Gastroesophageal sphincter (tissue), 4 donors: ENCODE data around the gene PLXNA2. TPM values are rescaled to one million over a fixed set of nuclear protein-coding genes. Genes with fewer than 3 reads are reported as not detected.

Experiments used
- ATAC-seq: fragments of 150-250 bp; one replicate; pipeline ENCODE4 v1.9.1; 2016; ENCODE audit warnings: mild to moderate bottlenecking, moderate library complexity
- H3K27ac ChIP-seq, 4 donors: fragments of 200-600 bp; sonication (generic) in 3 of 4; 1 replicate in 3 of 4; 2 replicates in 1 of 4; pipeline ENCODE4 v1.5.1; 2016 to 2019
- H3K27me3 ChIP-seq: fragments of 200-600 bp; sonication (generic); one replicate; pipeline ENCODE4 v1.5.1; 2019
- H3K36me3 ChIP-seq, 2 donors: fragments of 200-600 bp; sonication (generic); one replicate each; pipeline ENCODE4 v1.5.1; 2019; ENCODE audit warnings: control low read depth in 1 of 2
- H3K4me1 ChIP-seq, 3 donors: fragments of 200-600 bp; sonication (generic); 1 replicate in 2 of 3; 2 replicates in 1 of 3; pipeline ENCODE4 v1.5.1; 2016 to 2019; ENCODE audit warnings: control low read depth in 2 of 3
- H3K4me3 ChIP-seq, 2 donors: fragments of 200-600 bp; sonication (generic); one replicate each; pipeline ENCODE4 v1.5.1; 2019; ENCODE audit warnings: mild to moderate bottlenecking in 1 of 2, moderate library complexity in 1 of 2
- H3K9me3 ChIP-seq, 3 donors: fragments of 200-600 bp; sonication (generic); one replicate each; pipeline ENCODE4 v1.5.1; 2017 to 2019; ENCODE audit warnings: control low read depth in 2 of 3
- CTCF ChIP-seq, 4 experiments: fragments of 200-600 bp in 2 of 4; fragments of 450-650 bp in 2 of 4; sonication (generic) in 1 of 4; IDR thresholded peaks; one replicate each; pipeline ENCODE4 v1.5.1; 2017 to 2019; ENCODE audit warnings: antibody characterized with exemption in 4 of 4, mild to moderate bottlenecking in 2 of 4, moderate library complexity in 2 of 4
- EP300 ChIP-seq: sonication (generic); formaldehyde crosslinking; IDR thresholded peaks from one replicate; pipeline ENCODE4 v1.6.1; 2017; ENCODE audit warnings: antibody characterized with exemption, mild to moderate bottlenecking
- POLR2A ChIP-seq, 2 donors: fragments of 450-650 bp; IDR thresholded peaks; one replicate each; pipeline ENCODE4 v1.6.1; 2017; ENCODE audit warnings: antibody characterized with exemption in 2 of 2, mild to moderate bottlenecking in 2 of 2, moderate library complexity in 1 of 2
- POLR2AphosphoS5 ChIP-seq: sonication (generic); formaldehyde crosslinking; IDR thresholded peaks from one replicate; pipeline ENCODE4 v1.6.1; 2017; ENCODE audit warnings: antibody characterized with exemption
- WGBS, 2 donors: methylation state at CpG; one replicate each; pipeline ENCODE4 v1.1.5; 2018; ENCODE audit warnings: low coverage in 1 of 2; 5-methylcytosine and 5-hydroxymethylcytosine counted together
- total RNA-seq, 4 donors: library from RNA; depleted of rRNA; stranded (reverse); fragments of >200 nt; gene quantifications; one replicate each; pipeline ENCODE4 v1.1.0, GENCODE V29; 2016

The PLXNA2 gene
- total RNA-seq, 4 donors from 2014 or later, result 12.5 to 38.3 (median 32.0) TPM

DNA sequence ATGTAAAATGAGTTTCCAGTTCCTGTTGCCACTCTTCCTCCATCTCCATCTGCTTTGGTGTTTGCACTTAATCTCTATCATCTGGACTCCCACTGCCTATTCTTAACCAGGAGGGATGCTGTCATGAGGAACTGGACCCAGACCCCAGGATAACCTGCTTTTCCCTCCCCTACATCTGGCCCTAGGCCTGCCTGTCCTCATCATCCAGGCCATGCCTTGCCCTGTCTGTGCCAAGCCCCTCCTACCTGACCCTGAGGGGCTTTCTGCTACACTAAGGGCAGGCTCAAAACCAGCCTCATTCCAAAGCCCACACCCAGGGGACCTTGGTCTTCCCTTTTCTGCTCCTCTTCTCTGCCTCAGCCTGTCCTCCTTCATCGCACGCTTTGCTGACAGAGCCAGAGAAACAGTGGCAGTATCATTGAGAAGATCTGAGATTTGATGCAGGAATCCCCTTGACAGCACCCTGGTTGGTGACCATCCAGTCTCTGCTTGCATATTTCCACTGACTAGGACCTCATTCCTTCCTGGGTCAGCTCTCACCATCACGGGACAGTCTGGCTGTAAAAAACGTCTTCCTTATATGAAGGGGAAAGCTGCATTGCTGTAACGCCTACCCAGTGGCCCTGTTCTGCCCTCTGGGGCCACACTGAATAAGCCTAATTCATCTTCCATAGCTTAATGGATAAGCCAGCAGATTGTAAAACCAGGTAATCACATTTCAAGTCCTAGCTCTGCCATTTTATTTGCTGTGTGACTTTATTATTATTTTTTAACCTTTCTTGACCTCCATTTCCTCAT is 38.8 kb downstream of the PLXNA2 start:
- no peak for ATAC-seq
- 65 to 73% methylated on average over 3 to 5 of the region's 5 CpGs for WGBS, 2 donors
- peaks cover 0 to 46% of the 10 kb centered on the region in 2 donors for H3K36me3 ChIP-seq

GRCh38 chr1:208204779-208205178 is 39.4 kb downstream of the PLXNA2 start:
- Histone ChIP-seq H3K36me3 (peaks cover 0 to 44% of the 10 kb centered on the region in 2 donors), H3K27ac (peak overlapping the region; percentile 51 to 77 (median 66)), H3K4me3 (no peak overlapping the region), H3K4me1 (peaks cover 8 to 91% (median 42%) of the 10 kb centered on the region in 3 donors), H3K9me3 (no peaks in the 10 kb centered on the region), H3K27me3 (no peaks in the 10 kb centered on the region)
- no peak for ATAC-seq
- no peak for TF ChIP-seq EP300
- peak in 1 of 4 experiments; percentile 38 for TF ChIP-seq CTCF (IDR thresholded peaks at IDR 0.05)
- no peak for TF ChIP-seq POLR2AphosphoS5
- no peak for TF ChIP-seq POLR2A (IDR thresholded peaks at IDR 0.05)
- 63 to 64% methylated on average over 2 of the region's 2 CpGs for WGBS, 2 donors

More for the DNA sequence above, 38.8 kb downstream of the PLXNA2 start:
- peak overlapping the region in 3 of 4 donors; percentile 58 to 77 (median 74) for H3K27ac ChIP-seq
- no peaks in the 10 kb centered on the region for H3K9me3 ChIP-seq
- H3K4me1 ChIP-seq, result peaks cover 8 to 91% (median 42%) of the 10 kb centered on the region in 3 donors
- no peak overlapping the region for H3K4me3 ChIP-seq
- TF ChIP-seq CTCF (IDR thresholded peaks at IDR 0.05) (no peak), POLR2A (IDR thresholded peaks at IDR 0.05) (no peak), POLR2AphosphoS5 (no peak), EP300 (no peak)
- no peaks in the 10 kb centered on the region for H3K27me3 ChIP-seq

DNA sequence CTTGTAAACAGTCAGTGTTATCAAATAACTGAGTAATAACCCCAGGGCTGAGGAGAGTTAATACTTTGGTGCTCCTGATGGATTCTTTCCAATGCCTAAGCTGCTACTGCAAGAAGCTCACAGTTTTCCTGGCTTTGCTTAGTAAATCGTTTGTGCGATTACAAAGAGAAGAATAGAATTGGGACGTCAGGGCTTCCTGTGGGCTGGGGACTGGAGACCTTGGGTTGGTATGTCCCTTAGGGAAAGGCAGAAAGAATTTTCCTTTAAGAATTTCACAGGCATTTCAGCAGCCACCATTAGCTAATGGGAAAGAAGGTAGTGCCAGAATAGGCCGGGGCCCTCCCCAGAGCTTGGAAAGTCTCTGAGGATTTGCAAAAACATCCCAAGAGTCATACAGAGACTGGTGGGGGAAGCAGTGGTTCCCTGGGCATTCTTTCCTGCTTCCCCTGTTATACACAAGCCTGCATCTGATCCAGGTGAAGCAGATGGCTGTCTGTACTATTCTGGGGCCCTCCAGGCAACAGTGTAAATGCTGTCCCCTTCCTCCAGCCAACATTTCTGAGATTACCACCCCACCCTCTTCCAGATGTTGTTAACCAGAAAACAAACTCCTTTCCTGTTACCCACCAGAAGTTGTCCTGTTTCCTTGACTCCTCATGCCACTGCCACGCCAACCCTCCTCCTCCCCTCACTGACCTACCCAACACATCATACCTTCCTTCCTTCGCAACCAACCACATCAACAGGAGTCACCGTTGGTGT is 40.2 kb downstream of the PLXNA2 start:
- peak overlapping the region; percentile 51 to 77 (median 66) for H3K27ac ChIP-seq
- H3K9me3 ChIP-seq, result no peaks in the 10 kb centered on the region
- TF ChIP-seq EP300 (no peak), POLR2A (IDR thresholded peaks at IDR 0.05) (no peak), CTCF (IDR thresholded peaks at IDR 0.05) (no peak), POLR2AphosphoS5 (no peak)
- peaks cover 8 to 83% (median 42%) of the 10 kb centered on the region in 3 donors for H3K4me1 ChIP-seq
- 44 to 68% methylated on average over 4 to 7 of the region's 7 CpGs for whole genome bisulfite sequencing, 2 donors
- H3K36me3 ChIP-seq, result peaks cover 0 to 44% of the 10 kb centered on the region in 2 donors
- no peak overlapping the region for H3K4me3 ChIP-seq
- no peaks in the 10 kb centered on the region for H3K27me3 ChIP-seq
- ATAC-seq, result peak; percentile 30

DNA sequence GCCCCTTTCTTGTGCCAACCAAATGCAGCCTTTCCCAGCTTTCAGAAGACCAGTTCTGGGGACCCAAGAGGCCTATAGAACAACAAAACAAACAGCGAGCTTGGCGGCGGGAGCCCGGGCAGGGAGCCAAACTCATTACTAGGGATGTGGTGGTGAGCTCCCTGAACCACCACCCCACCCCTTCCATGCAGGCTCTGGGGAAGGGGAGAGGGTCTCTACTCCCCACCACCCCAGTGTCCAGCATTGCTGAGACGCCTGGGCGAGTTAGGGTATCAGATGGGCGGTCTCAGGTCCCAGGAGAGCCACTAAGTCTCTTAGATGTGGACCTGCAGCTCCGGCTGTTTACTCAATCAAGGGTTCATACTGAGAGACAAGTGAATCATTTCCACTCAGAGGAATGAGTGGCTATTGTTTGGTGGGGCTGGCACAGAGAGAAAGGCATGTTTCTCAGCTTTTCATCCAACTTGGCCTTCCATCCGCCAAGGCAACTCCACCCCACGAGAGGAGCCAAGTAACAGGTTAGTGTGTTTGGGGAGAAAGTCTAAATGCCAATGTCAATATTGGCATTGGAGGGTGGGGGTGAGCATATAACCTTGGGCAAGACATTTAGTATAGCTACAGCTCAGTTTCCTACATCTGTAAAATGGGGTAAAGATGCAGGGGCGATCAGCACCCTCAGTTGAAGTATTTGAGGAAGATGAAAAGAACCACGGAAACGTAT is 40.9 kb downstream of the PLXNA2 start:
- Histone ChIP-seq H3K36me3 (peaks cover 0 to 43% of the 10 kb centered on the region in 2 donors), H3K4me1 (peaks cover 8 to 76% (median 36%) of the 10 kb centered on the region in 3 donors), H3K27ac (peak overlapping the region; percentile 8 to 77 (median 66)), H3K9me3 (no peaks in the 10 kb centered on the region), H3K27me3 (no peaks in the 10 kb centered on the region), H3K4me3 (no peak overlapping the region)
- TF ChIP-seq POLR2AphosphoS5, result peak; percentile 2
- no peak for TF ChIP-seq POLR2A (IDR thresholded peaks at IDR 0.05)
- WGBS, 2 donors, result 64 to 80% methylated on average over 1 to 8 of the region's 13 CpGs
- no peak for ATAC-seq
